ENCODE data around the gene SLC25A5. TPM values are rescaled to one million over a fixed set of nuclear protein-coding genes. Genes with fewer than 3 reads are reported as not detected.
A peak's percentile ranks its signal among the peaks of the same experiment; 100 is the strongest.

Gene SLC25A5
- total RNA-seq, 5 donors from 2014 or later (not counting 1 experiment from before 2014, with no cell fraction given) = 102 to 171 (median 116) TPM

GRCh38 chrX:119507206-119507605, 39.0 kb downstream of the SLC25A5 start:
- H3K4me1 Mint-ChIP-seq = peaks cover 9% of the 10 kb centered on the region in 3 donors
- POLR2A ChIA-PET = no interaction called here
- H3K27ac Mint-ChIP-seq = no peak overlapping the region
- no peaks in the 10 kb centered on the region for H3K36me3 ChIP-seq (ENCODE audit: control insufficient read depth in 2 of 2, extremely low read depth in 1 of 2, insufficient read depth in 1 of 2, low read length in 1 of 2)
- H3K4me1 ChIP-seq (ENCODE audit: control insufficient read depth in 1 of 2, extremely low read depth in 1 of 2, insufficient read depth in 2 of 2, low read length in 2 of 2) = peaks cover 2 to 11% of the 10 kb centered on the region in 2 experiments
- 100% methylated on average over 2 of the region's 6 CpGs for WGBS (ENCODE audit: insufficient coverage)
- H3K4me3 ChIP-seq (ENCODE audit: control insufficient read depth in 1 of 2, extremely low read depth in 1 of 2, low read length in 1 of 2) = no peak overlapping the region
- H3K4me3 Mint-ChIP-seq = no peak overlapping the region
- H3K9me3 ChIP-seq = no peaks in the 10 kb centered on the region
- H3K36me3 Mint-ChIP-seq = no peaks in the 10 kb centered on the region
- no peak for DNase-seq
- CTCF ChIA-PET = no interaction called here
- ATAC-seq (replicated peaks in 1 of 4) = no peak
- no peak overlapping the region for H3K27ac ChIP-seq (ENCODE audit: low read length)
- no peaks in the 10 kb centered on the region for H3K9me3 Mint-ChIP-seq
- H3K27me3 ChIP-seq (replicated peaks in 1 of 2; ENCODE audit: control insufficient read depth in 2 of 2, extremely low read depth in 1 of 2, insufficient read depth in 2 of 2, low read length in 1 of 2) = no peaks in the 10 kb centered on the region
- H3K27me3 Mint-ChIP-seq = no peaks in the 10 kb centered on the region

GRCh38 chrX:119512146-119512800, 44.0 kb downstream of the SLC25A5 start:
- H3K36me3 ChIP-seq (ENCODE audit: control insufficient read depth in 2 of 2, extremely low read depth in 1 of 2, insufficient read depth in 1 of 2, low read length in 1 of 2) = no peaks in the 10 kb centered on the region
- peak in 3 of 35 experiments; percentile 1 to 19 (median 13) for DNase-seq
- ATAC-seq (replicated peaks in 1 of 4) = peak in 2 of 4 experiments; percentile 41 to 49
- Mint-ChIP-seq H3K36me3 (no peaks in the 10 kb centered on the region), H3K9me3 (no peaks in the 10 kb centered on the region), H3K4me1 (peaks cover 0 to 8% (median 4%) of the 10 kb centered on the region in 3 donors), H3K27ac (no peak overlapping the region), H3K4me3 (no peak overlapping the region), H3K27me3 (no peaks in the 10 kb centered on the region)
- 71% methylated on average over 4 of the region's 14 CpGs for WGBS (ENCODE audit: insufficient coverage)
- no peak overlapping the region for H3K4me3 ChIP-seq (ENCODE audit: control insufficient read depth in 1 of 2, extremely low read depth in 1 of 2, low read length in 1 of 2)
- H3K9me3 ChIP-seq = no peaks in the 10 kb centered on the region
- H3K27me3 ChIP-seq (replicated peaks in 1 of 2; ENCODE audit: control insufficient read depth in 2 of 2, extremely low read depth in 1 of 2, insufficient read depth in 2 of 2, low read length in 1 of 2) = peaks cover 0 to 2% of the 10 kb centered on the region in 2 experiments
- H3K27ac ChIP-seq (ENCODE audit: low read length) = no peak overlapping the region
- CTCF ChIA-PET = interaction anchor here (0.7 to 1.0 kb wide), 3 partner anchors 30 to 223 kb away, joined by 3 to 4 read pairs (median 3); no protein-coding TSS in a partner anchor
- POLR2A ChIA-PET = no interaction called here
- no peaks in the 10 kb centered on the region for H3K4me1 ChIP-seq (ENCODE audit: control insufficient read depth in 1 of 2, extremely low read depth in 1 of 2, insufficient read depth in 2 of 2, low read length in 2 of 2)

GRCh38 chrX:119516157-119516702, 48.0 kb downstream of the SLC25A5 start:
- H3K36me3 ChIP-seq (ENCODE audit: control insufficient read depth in 2 of 2, extremely low read depth in 1 of 2, insufficient read depth in 1 of 2, low read length in 1 of 2) = no peaks in the 10 kb centered on the region
- no peaks in the 10 kb centered on the region for H3K9me3 Mint-ChIP-seq
- no peaks in the 10 kb centered on the region for H3K27me3 Mint-ChIP-seq
- H3K4me3 ChIP-seq (ENCODE audit: control insufficient read depth in 1 of 2, extremely low read depth in 1 of 2, low read length in 1 of 2) = no peak overlapping the region
- no peaks in the 10 kb centered on the region for H3K9me3 ChIP-seq
- no peak overlapping the region for H3K4me3 Mint-ChIP-seq
- WGBS (ENCODE audit: insufficient coverage) = 0% methylated on average over 1 of the region's 5 CpGs
- H3K27ac Mint-ChIP-seq = peak overlapping the region in 1 of 2 donors; percentile 24
- no peaks in the 10 kb centered on the region for H3K36me3 Mint-ChIP-seq
- H3K27ac ChIP-seq (ENCODE audit: low read length) = no peak overlapping the region
- peaks cover 0 to 8% (median 4%) of the 10 kb centered on the region in 3 donors for H3K4me1 Mint-ChIP-seq
- peaks cover 0 to 2% of the 10 kb centered on the region in 2 experiments for H3K27me3 ChIP-seq (replicated peaks in 1 of 2; ENCODE audit: control insufficient read depth in 2 of 2, extremely low read depth in 1 of 2, insufficient read depth in 2 of 2, low read length in 1 of 2)
- CTCF ChIA-PET = interaction anchor here (0.6 to 2.1 kb wide), 5 partner anchors 60 to 213 kb away, joined by 3 to 12 read pairs (median 4); partner anchors contain the start of gene SEPTIN6 (in 1 of the 2)
- POLR2A ChIA-PET = interaction anchor here in 1 of 2 donors (0.6 kb wide), 1 partner anchor 218 kb away, joined by 3 read pairs; no protein-coding TSS in a partner anchor
- H3K4me1 ChIP-seq (ENCODE audit: control insufficient read depth in 1 of 2, extremely low read depth in 1 of 2, insufficient read depth in 2 of 2, low read length in 2 of 2) = no peaks in the 10 kb centered on the region
- DNase-seq = peak in 29 of 35 experiments; percentile 2 to 76 (median 18)
- ATAC-seq (replicated peaks in 1 of 4) = peak; percentile 88 to 95 (median 92)

GRCh38 chrX:119518371-119518770, 50.1 kb downstream of the SLC25A5 start:
- DNase-seq = no peak
- Mint-ChIP-seq H3K9me3 (no peaks in the 10 kb centered on the region), H3K36me3 (no peaks in the 10 kb centered on the region), H3K27me3 (no peaks in the 10 kb centered on the region), H3K4me1 (peaks cover 0 to 8% (median 4%) of the 10 kb centered on the region in 3 donors), H3K4me3 (no peak overlapping the region), H3K27ac (no peak overlapping the region)
- CTCF ChIA-PET = interaction anchor here in 1 of 2 donors (0.6 to 0.7 kb wide), 2 partner anchors 669 to 684 kb away, joined by 3 read pairs; no protein-coding TSS in a partner anchor
- H3K4me3 ChIP-seq (ENCODE audit: control insufficient read depth in 1 of 2, extremely low read depth in 1 of 2, low read length in 1 of 2) = no peak overlapping the region
- no peaks in the 10 kb centered on the region for H3K27me3 ChIP-seq (replicated peaks in 1 of 2; ENCODE audit: control insufficient read depth in 2 of 2, extremely low read depth in 1 of 2, insufficient read depth in 2 of 2, low read length in 1 of 2)
- POLR2A ChIA-PET = no interaction called here
- ATAC-seq (replicated peaks in 1 of 4) = no peak
- no peaks in the 10 kb centered on the region for H3K36me3 ChIP-seq (ENCODE audit: control insufficient read depth in 2 of 2, extremely low read depth in 1 of 2, insufficient read depth in 1 of 2, low read length in 1 of 2)
- H3K9me3 ChIP-seq = no peaks in the 10 kb centered on the region
- WGBS (ENCODE audit: insufficient coverage) = no CpG with 5 or more reads among the region's 4 CpGs
- H3K4me1 ChIP-seq (ENCODE audit: control insufficient read depth in 1 of 2, extremely low read depth in 1 of 2, insufficient read depth in 2 of 2, low read length in 2 of 2) = no peaks in the 10 kb centered on the region
- H3K27ac ChIP-seq (ENCODE audit: low read length) = no peak overlapping the region

Other genes with a start within 250 kb of the SLC25A5 start
- gene PGRMC1, start 232.2 kb upstream of the SLC25A5 start, total RNA-seq = 10 to 100 TPM; 11.7 to 15.8 (median 13.4) TPM
- 1 to 10 TPM; 1.7 to 6.4 (median 5.3) TPM for gene SLC25A43, start 69.1 kb upstream of the SLC25A5 start, total RNA-seq
- gene STEEP1, start 97.0 kb downstream of the SLC25A5 start, total RNA-seq = 10 to 100 TPM; 19.3 to 25.0 (median 21.4) TPM
- gene UBE2A, start 106.1 kb downstream of the SLC25A5 start, total RNA-seq = 10 to 100 TPM; 40.2 to 75.3 (median 44.8) TPM
- gene NKRF, start 138.0 kb downstream of the SLC25A5 start, total RNA-seq = 10 to 100 TPM; 13.0 to 14.2 (median 13.7) TPM
- gene SEPTIN6, start 224.7 kb downstream of the SLC25A5 start, total RNA-seq = 100 to 1,000 TPM; 171 to 269 (median 206) TPM